Retinal pigment epithelial cell (primary cell): ENCODE results near the gene MMP3.

Experiments
- DNase-seq: peaks from one replicate; pipeline ENCODE4 v3.0.0-alpha.2; 2010; ENCODE audit warnings: low read depth
- H3K4me3 ChIP-seq: 2 replicates; pipeline ENCODE4 v1.5.1; 2011; ENCODE audit warnings: mild to moderate bottlenecking, low read length, control low read depth, moderate library complexity
- CTCF ChIP-seq: conservative IDR thresholded peaks from 2 replicates; pipeline ENCODE4 v1.5.1; 2011; ENCODE audit warnings: low read depth, low read length, control low read depth, inconsistent platforms

The MMP3 gene

GRCh38 chr11:102806296-102806695 lies 37.1 kb downstream of the MMP3 start:
- TF ChIP-seq CTCF: no peak
- no peak overlapping the region for H3K4me3 ChIP-seq
- DNase-seq: peak; percentile 37

- no peak overlapping the region for H3K4me3 ChIP-seq
- no peak for DNase-seq
- no peak for TF ChIP-seq CTCF
Measured at GRCh38 chr11:102802341-102802740, 41.1 kb downstream of the MMP3 start.

GRCh38 chr11:102800767-102801166 lies 42.6 kb downstream of the MMP3 start:
- DNase-seq: no peak
- TF ChIP-seq CTCF: no peak
- H3K4me3 ChIP-seq: no peak overlapping the region

GRCh38 chr11:102799681-102800340 lies 43.6 kb downstream of the MMP3 start:
- no peak for TF ChIP-seq CTCF
- DNase-seq: no peak
- no peak overlapping the region for H3K4me3 ChIP-seq

GRCh38 chr11:102798012-102798746 lies 45.2 kb downstream of the MMP3 start, which contains the start of gene MMP1:
TSS of gene MMP1 (minus strand) at chr11:102798160. CDS start at chr11:102798092, 68 bp downstream.
- no peak within 1 kb of the TSS for H3K4me3 ChIP-seq
- TF ChIP-seq CTCF: no peak
- no peak for DNase-seq

GRCh38 chr11:102794382-102794781 lies 49.0 kb downstream of the MMP3 start:
- DNase-seq: no peak
- TF ChIP-seq CTCF: peak; percentile 64

More at GRCh38 chr11:102794382-102794781, 49.0 kb downstream of the MMP3 start:
- H3K4me3 ChIP-seq: no peak overlapping the region
